Kidney epithelial cell (primary cell): Measurements from ENCODE around the gene PIP4K2A. TPM values are rescaled to one million over a fixed set of nuclear protein-coding genes. Genes with fewer than 3 reads are reported as not detected.

Experiments
- DNase-seq: peaks from one replicate; pipeline ENCODE4 v3.0.0-alpha.2; 2010; ENCODE audit warnings: low read depth
- H3K27me3 ChIP-seq: 2 replicates; pipeline ENCODE4 v1.6.0; 2011; ENCODE audit warnings: low read length; ENCODE audit not compliant: control insufficient read depth, insufficient read depth
- H3K36me3 ChIP-seq: 2 replicates; pipeline ENCODE4 v1.5.1; 2011; ENCODE audit warnings: low read length; ENCODE audit not compliant: control insufficient read depth, insufficient read depth
- H3K4me3 ChIP-seq: 2 replicates; pipeline ENCODE4 v1.5.1; 2011; ENCODE audit warnings: low read depth, mild to moderate bottlenecking, control low read depth, low read length
- CTCF ChIP-seq: IDR thresholded peaks from 2 replicates; pipeline ENCODE4 v1.5.1; 2011; ENCODE audit warnings: mild to moderate bottlenecking, moderate library complexity, low read length, control low read depth, inconsistent platforms; ENCODE audit not compliant: insufficient read depth, poor library complexity, severe bottlenecking
- total RNA-seq: library from RNA; depleted of rRNA; stranded (reverse); fragments of >200 nt; gene quantifications from 2 replicates; pipeline ENCODE4 v1.2.3, GENCODE V29; 2015

PIP4K2A gene
- total RNA-seq, 1 donor from 2014 or later: 23.6 TPM

- TF ChIP-seq CTCF: no peak
- Histone ChIP-seq H3K27me3 (no peaks in the 10 kb centered on the region), H3K36me3 (no peaks in the 10 kb centered on the region), H3K4me3 (no peak overlapping the region)
- no peak for DNase-seq
Measured at GRCh38 chr10:22619101-22619500, 95.3 kb downstream of the PIP4K2A start.

GRCh38 chr10:22618078-22618785, 96.1 kb downstream of the PIP4K2A start:
- H3K27me3 ChIP-seq: no peaks in the 10 kb centered on the region
- H3K4me3 ChIP-seq: no peak overlapping the region
- no peak for TF ChIP-seq CTCF
- no peaks in the 10 kb centered on the region for H3K36me3 ChIP-seq
- no peak for DNase-seq

- no peaks in the 10 kb centered on the region for H3K36me3 ChIP-seq
- no peak for TF ChIP-seq CTCF
- no peak overlapping the region for H3K4me3 ChIP-seq
- H3K27me3 ChIP-seq: no peaks in the 10 kb centered on the region
- DNase-seq: no peak
Measured at GRCh38 chr10:22617516-22617915, 96.9 kb downstream of the PIP4K2A start.

GRCh38 chr10:22617051-22617450, 97.3 kb downstream of the PIP4K2A start:
- Histone ChIP-seq H3K27me3 (no peaks in the 10 kb centered on the region), H3K36me3 (no peaks in the 10 kb centered on the region), H3K4me3 (no peak overlapping the region)
- TF ChIP-seq CTCF: no peak
- DNase-seq: no peak

GRCh38 chr10:22615819-22616499, 98.4 kb downstream of the PIP4K2A start:
- Histone ChIP-seq H3K36me3 (no peaks in the 10 kb centered on the region), H3K4me3 (no peak overlapping the region), H3K27me3 (no peaks in the 10 kb centered on the region)
- TF ChIP-seq CTCF: no peak
- DNase-seq: no peak

GRCh38 chr10:22615101-22615500, 99.3 kb downstream of the PIP4K2A start:
- TF ChIP-seq CTCF: no peak
- no peaks in the 10 kb centered on the region for H3K36me3 ChIP-seq
- H3K4me3 ChIP-seq: no peak overlapping the region
- DNase-seq: no peak
- no peaks in the 10 kb centered on the region for H3K27me3 ChIP-seq
